ENCODE results near the gene ABRAXAS1. TPM values are rescaled to one million over a fixed set of nuclear protein-coding genes. Genes with fewer than 3 reads are reported as not detected.

ABRAXAS1 gene
- total RNA-seq = 10 to 100 TPM in 1 of 4 donors, 1 to 10 TPM in 3; 4.8 to 12.4 (median 7.0) TPM

DNA sequence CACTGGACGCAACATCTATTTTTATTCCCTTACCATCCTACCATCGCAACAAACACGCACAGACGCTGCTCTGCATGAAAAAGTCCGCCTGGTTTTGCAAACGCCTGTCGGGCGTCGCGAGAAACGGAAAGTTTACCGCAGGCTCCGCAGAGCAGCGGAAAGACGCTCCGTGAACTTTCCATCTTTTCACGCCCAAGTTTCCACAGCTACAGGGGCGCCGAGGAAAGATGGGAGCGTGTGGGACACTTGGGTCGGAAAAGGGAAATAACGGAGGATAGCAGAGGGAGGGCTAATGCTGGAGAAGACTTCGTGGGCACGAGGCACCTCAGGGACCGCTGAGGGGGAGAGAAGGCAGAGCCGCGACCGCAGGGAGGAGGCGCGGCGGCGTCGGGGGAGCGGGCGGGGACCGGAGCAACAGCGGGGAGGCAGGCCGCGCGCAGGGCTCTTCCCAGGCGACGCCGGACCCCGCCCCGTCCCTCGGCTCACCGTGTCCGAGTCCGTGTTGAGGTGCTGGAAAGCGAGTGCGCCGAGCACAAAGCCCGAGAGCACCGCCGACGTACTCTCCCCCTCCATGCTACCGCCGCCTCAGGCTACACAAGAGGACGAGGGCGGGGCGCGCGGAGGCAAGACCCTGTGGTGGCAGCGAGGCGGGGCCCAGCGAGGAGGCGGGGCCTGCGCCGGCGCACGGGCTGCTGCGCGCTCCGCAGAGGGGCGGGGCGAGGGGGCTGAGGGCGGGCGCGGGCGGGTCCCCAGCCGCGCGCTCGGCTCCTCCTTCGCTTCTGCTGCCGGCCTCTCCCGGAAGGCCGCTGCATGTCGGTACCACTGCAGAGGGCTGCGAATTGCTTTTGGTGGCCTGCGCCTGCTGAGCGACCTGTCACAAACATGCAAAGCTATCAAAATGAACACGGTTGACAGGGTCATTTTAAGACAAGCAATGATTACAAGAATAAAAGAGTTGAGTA, at the start of gene ABRAXAS1:
ABRAXAS1 (minus strand) TSS at position 601 of the 962 bp plus-strand sequence; CDS start at position 573, 28 bp downstream.
- intact Hi-C loops (cut with DNase I; ENCODE audit: low total_unique reads) = loop anchor here (1.0 to 2.0 kb wide), 2 partner anchors 29 to 50 kb away; partner anchors contain the start of gene HELQ
- Histone ChIP-seq H3K27me3 (no peaks in the 10 kb centered on the region), H3K9me3 (no peaks in the 10 kb centered on the region), H3K4me1 (peaks cover 13 to 18% of the 10 kb centered on the region in 2 donors), H3K27ac (peak within 1 kb of the TSS; percentile 81 to 96 (median 90)), H3K4me3 (peak within 1 kb of the TSS; percentile 86 to 95 (median 90)), H3K36me3 (peaks cover 0 to 4% of the 10 kb centered on the region in 2 donors)
- ATAC-seq = peak; percentile 92 to 98
- TF ChIP-seq, protein P1, sequence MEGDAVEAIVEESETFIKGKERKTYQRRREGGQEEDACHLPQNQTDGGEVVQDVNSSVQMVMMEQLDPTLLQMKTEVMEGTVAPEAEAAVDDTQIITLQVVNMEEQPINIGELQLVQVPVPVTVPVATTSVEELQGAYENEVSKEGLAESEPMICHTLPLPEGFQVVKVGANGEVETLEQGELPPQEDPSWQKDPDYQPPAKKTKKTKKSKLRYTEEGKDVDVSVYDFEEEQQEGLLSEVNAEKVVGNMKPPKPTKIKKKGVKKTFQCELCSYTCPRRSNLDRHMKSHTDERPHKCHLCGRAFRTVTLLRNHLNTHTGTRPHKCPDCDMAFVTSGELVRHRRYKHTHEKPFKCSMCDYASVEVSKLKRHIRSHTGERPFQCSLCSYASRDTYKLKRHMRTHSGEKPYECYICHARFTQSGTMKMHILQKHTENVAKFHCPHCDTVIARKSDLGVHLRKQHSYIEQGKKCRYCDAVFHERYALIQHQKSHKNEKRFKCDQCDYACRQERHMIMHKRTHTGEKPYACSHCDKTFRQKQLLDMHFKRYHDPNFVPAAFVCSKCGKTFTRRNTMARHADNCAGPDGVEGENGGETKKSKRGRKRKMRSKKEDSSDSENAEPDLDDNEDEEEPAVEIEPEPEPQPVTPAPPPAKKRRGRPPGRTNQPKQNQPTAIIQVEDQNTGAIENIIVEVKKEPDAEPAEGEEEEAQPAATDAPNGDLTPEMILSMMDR (IDR thresholded peaks at IDR 0.05 in 4 of 5, conservative IDR thresholded peaks at IDR 0.05 in 1 of 5) = no peak
- peak; percentile 92 to 96 for TF ChIP-seq POLR2A (IDR thresholded peaks at IDR 0.05)
- DNase-seq = peak; percentile 88 to 93
- in situ Hi-C loops (cut with MboI; ENCODE audit: low sequenced_read_pairs in 4 of 4) = no loop called here

DNA sequence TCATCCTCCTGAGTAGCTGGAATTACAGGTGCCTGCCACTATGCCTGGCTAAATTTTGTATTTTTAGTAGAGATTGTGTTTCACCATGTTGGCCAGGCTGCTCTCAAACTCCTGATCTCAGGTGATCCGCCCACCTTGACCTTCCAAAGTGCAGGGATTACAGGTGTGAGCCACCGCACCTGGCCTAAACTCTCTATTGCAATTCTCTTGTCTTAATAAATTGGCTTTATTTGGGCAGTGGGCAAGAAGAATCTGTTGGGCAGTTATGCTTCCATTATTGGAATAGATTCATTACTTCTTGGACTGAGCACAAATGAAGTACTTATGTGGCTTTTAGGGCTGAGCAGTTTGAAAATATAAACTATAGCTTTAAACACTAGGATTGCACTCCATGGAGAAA, 42.8 kb upstream of the ABRAXAS1 start:
- Histone ChIP-seq H3K27me3 (no peaks in the 10 kb centered on the region), H3K27ac (no peak overlapping the region), H3K4me1 (no peaks in the 10 kb centered on the region), H3K4me3 (no peak overlapping the region), H3K9me3 (no peaks in the 10 kb centered on the region), H3K36me3 (no peaks in the 10 kb centered on the region)
- intact Hi-C loops (cut with DNase I; ENCODE audit: low total_unique reads) (no loop called here), in situ Hi-C loops (cut with MboI; ENCODE audit: low sequenced_read_pairs in 4 of 4) (no loop called here)
- DNase-seq (no peak), ATAC-seq (no peak)
- TF ChIP-seq, protein P1 (IDR thresholded peaks at IDR 0.05 in 4 of 5, conservative IDR thresholded peaks at IDR 0.05 in 1 of 5) = no peak
- TF ChIP-seq POLR2A (IDR thresholded peaks at IDR 0.05) = no peak

DNA sequence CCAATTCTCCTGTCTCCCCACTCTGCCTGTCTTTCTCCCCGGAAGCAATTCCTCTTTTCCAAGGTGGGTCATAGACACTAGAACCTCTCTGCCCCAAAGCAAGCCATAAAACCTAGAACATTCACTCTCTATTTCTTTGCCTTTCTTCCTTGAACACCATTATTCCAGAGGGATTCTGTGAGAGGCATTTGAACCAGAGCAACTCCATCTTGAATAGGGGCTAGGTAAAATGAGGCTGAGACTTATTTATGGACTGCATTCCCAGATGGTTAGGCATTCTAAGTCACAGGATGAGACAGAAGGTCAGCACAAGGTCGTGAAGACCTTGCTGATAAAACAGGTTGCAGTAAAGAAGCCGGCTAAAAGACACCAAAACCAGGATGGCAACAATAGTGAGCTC, 37.3 kb upstream of the ABRAXAS1 start:
- no peaks in the 10 kb centered on the region for H3K27me3 ChIP-seq
- no peak overlapping the region for H3K27ac ChIP-seq
- no peak for ATAC-seq
- no peaks in the 10 kb centered on the region for H3K4me1 ChIP-seq
- in situ Hi-C loops (cut with MboI; ENCODE audit: low sequenced_read_pairs in 4 of 4) = loop anchor here in 2 of 4 donors (25.0 kb wide), 1 partner anchor 990 kb away; no protein-coding TSS in a partner anchor
- no peak for TF ChIP-seq POLR2A (IDR thresholded peaks at IDR 0.05)
- TF ChIP-seq, protein P1 (IDR thresholded peaks at IDR 0.05 in 4 of 5, conservative IDR thresholded peaks at IDR 0.05 in 1 of 5) = no peak
- intact Hi-C loops (cut with DNase I; ENCODE audit: low total_unique reads) = no loop called here
- no peaks in the 10 kb centered on the region for H3K36me3 ChIP-seq
- H3K4me3 ChIP-seq = no peak overlapping the region
- DNase-seq = no peak
- no peaks in the 10 kb centered on the region for H3K9me3 ChIP-seq

DNA sequence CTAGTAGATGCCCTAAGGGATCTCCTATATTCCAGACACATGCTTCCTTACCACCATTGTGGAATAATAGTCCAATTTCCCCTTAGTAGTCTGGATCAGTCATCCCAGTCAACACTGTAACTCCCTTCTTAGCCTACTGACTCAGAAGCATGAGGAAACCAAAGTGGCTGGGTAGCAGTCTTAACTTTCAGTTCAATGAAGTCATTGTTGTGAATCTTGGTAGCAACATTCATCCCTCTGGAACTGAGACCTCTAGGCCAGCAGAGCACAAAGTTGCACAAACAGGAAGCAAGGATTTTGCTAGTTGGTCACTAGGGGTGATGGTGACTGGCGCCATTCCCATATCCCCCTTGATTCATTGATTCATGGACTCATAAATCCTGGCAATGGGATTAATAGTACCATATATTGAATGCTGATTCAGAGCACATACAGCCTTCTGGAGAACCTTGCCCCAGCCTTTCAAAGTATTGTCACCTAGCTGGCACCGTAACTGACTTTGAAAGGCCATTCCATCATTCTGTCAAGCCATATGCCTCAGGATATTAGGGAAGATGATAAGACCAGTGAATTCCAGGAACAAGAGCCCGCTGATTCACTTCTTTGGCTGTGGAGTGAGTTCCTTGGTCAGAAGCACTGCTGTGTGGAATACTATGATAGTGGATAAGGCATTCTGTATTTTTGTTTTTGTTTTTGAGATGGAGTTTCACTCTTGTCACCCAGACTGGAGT, 31.3 kb upstream of the ABRAXAS1 start:
- peak in 1 of 2 donors; percentile 33 for ATAC-seq
- no peak for DNase-seq
- Histone ChIP-seq H3K27ac (peak overlapping the region in 1 of 4 donors; percentile 51), H3K9me3 (no peaks in the 10 kb centered on the region), H3K4me1 (no peaks in the 10 kb centered on the region), H3K27me3 (no peaks in the 10 kb centered on the region), H3K4me3 (no peak overlapping the region), H3K36me3 (no peaks in the 10 kb centered on the region)
- TF ChIP-seq, protein P1 (IDR thresholded peaks at IDR 0.05 in 4 of 5, conservative IDR thresholded peaks at IDR 0.05 in 1 of 5) = no peak
- no peak for TF ChIP-seq POLR2A (IDR thresholded peaks at IDR 0.05)
- intact Hi-C loops (cut with DNase I; ENCODE audit: low total_unique reads) (no loop called here), in situ Hi-C loops (cut with MboI; ENCODE audit: low sequenced_read_pairs in 4 of 4) (loop anchor here in 3 of 4 donors (10.0 to 25.0 kb wide), 2 partner anchors 989 to 996 kb away; no protein-coding TSS in a partner anchor)
